ENCODE results near the gene IRGQ. TPM values are rescaled to one million over a fixed set of nuclear protein-coding genes. Genes with fewer than 3 reads are reported as not detected.

IRGQ gene
- total RNA-seq, 1 donor from 2014 or later = 48.6 TPM

DNA sequence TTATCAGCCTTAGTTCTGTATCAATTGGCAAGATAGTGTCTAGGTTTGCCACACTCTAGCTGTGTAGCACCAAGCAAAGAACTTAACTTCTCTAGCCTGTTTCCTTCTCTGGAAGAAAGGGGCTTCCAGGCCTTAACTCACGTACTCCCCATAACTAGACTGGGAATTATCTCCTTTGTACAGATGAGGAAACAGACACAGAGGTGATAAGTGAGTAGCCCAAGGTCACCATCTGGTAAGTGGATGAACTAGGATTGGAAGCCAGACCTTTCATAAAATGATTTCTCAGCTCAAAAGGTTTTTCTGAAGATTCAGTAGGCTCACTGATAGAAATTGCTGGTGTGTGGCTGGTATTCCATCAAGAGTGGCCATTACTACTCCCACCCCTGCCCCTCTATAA is 20.4 kb upstream of the IRGQ start:
- Mint-ChIP-seq H3K36me3 (ENCODE audit: low read depth, unreplicated experiment) (peaks cover 31% of the 10 kb centered on the region), H3K4me1 (ENCODE audit: unreplicated experiment) (peaks cover 21% of the 10 kb centered on the region), H3K27me3 (ENCODE audit: unreplicated experiment) (peaks cover 7% of the 10 kb centered on the region), H3K27ac (ENCODE audit: unreplicated experiment) (no peak overlapping the region), H3K4me3 (ENCODE audit: unreplicated experiment) (no peak overlapping the region), H3K9me3 (ENCODE audit: unreplicated experiment) (no peaks in the 10 kb centered on the region)
- no peak for DNase-seq (ENCODE audit: low spot score)
- TF ChIP-seq CTCF (IDR thresholded peaks at IDR 0.05; ENCODE audit: unreplicated experiment) = no peak

DNA sequence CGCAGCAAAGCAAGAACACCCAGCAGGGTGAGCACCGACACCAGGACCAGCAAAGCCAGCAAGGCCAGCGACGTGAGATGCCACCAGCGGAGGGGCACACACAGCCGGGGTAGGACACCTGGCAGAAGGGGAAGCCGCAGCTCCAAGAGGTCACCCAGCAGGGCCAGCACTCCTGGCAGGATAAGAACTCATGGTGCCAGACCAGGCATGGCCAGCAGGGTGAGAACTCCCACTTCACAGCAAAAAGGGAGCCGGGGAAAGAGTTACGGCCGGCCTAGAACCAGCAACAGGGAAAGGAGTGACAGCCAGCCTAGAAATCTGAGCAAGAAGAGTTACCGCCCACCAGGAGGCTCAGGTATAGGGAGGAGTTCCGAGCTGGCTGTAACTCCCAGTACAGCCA is 16.4 kb upstream of the IRGQ start:
- no peak for DNase-seq (ENCODE audit: low spot score)

GRCh38 chr19:43611788-43612187 is 15.9 kb upstream of the IRGQ start, which contains the start of gene SRRM5:
Gene SRRM5 (plus strand): TSS chr19:43612088. CDS start chr19:43612122, 34 bp downstream.
- no peak for DNase-seq (ENCODE audit: low spot score)
- peak within 1 kb of the TSS; percentile 72 for H3K4me3 Mint-ChIP-seq (ENCODE audit: unreplicated experiment)
- H3K36me3 Mint-ChIP-seq (ENCODE audit: low read depth, unreplicated experiment) = peaks cover 48% of the 10 kb centered on the region
- H3K4me1 Mint-ChIP-seq (ENCODE audit: unreplicated experiment) = peaks cover 34% of the 10 kb centered on the region
- no peak for TF ChIP-seq CTCF (IDR thresholded peaks at IDR 0.05; ENCODE audit: unreplicated experiment)
- peak within 1 kb of the TSS; percentile 90 for H3K27ac Mint-ChIP-seq (ENCODE audit: unreplicated experiment)
- peaks cover 5% of the 10 kb centered on the region for H3K27me3 Mint-ChIP-seq (ENCODE audit: unreplicated experiment)
- no peaks in the 10 kb centered on the region for H3K9me3 Mint-ChIP-seq (ENCODE audit: unreplicated experiment)

More for the DNA sequence above, 16.4 kb upstream of the IRGQ start:
- peaks cover 43% of the 10 kb centered on the region for H3K36me3 Mint-ChIP-seq (ENCODE audit: low read depth, unreplicated experiment)
- no peaks in the 10 kb centered on the region for H3K9me3 Mint-ChIP-seq (ENCODE audit: unreplicated experiment)
- H3K27me3 Mint-ChIP-seq (ENCODE audit: unreplicated experiment) = peaks cover 5% of the 10 kb centered on the region
- H3K4me3 Mint-ChIP-seq (ENCODE audit: unreplicated experiment) = peak overlapping the region; percentile 72
- H3K4me1 Mint-ChIP-seq (ENCODE audit: unreplicated experiment) = peaks cover 31% of the 10 kb centered on the region
- peak overlapping the region; percentile 21 for H3K27ac Mint-ChIP-seq (ENCODE audit: unreplicated experiment)
- TF ChIP-seq CTCF (IDR thresholded peaks at IDR 0.05; ENCODE audit: unreplicated experiment) = peak; percentile 14

DNA sequence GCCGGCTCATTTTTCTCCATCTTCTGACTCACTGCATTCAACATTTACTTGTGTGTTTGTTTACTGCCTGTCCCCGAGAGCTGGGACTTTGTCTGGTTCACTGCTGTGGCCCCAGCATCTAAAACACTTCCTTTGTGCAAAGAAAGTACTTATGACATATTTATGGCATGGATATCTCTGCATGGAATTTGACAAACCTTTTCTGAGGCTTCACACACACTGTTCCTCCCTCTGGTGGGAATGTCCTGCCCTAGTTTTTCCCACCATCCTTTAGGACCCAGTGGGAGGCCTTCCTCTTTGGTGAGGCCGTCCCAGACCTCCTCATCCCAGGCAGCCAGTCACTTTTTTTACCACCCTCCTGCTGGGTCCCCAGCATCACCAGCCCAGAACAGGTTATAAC is 14.6 kb upstream of the IRGQ start:
- peaks cover 53% of the 10 kb centered on the region for H3K36me3 Mint-ChIP-seq (ENCODE audit: low read depth, unreplicated experiment)
- TF ChIP-seq CTCF (IDR thresholded peaks at IDR 0.05; ENCODE audit: unreplicated experiment) = no peak
- no peaks in the 10 kb centered on the region for H3K9me3 Mint-ChIP-seq (ENCODE audit: unreplicated experiment)
- peaks cover 28% of the 10 kb centered on the region for H3K4me1 Mint-ChIP-seq (ENCODE audit: unreplicated experiment)
- H3K27me3 Mint-ChIP-seq (ENCODE audit: unreplicated experiment) = peaks cover 5% of the 10 kb centered on the region
- H3K4me3 Mint-ChIP-seq (ENCODE audit: unreplicated experiment) = peak overlapping the region; percentile 65
- DNase-seq (ENCODE audit: low spot score) = no peak
- H3K27ac Mint-ChIP-seq (ENCODE audit: unreplicated experiment) = peak overlapping the region; percentile 90

- no peak overlapping the region for H3K4me3 Mint-ChIP-seq (ENCODE audit: unreplicated experiment)
- peak overlapping the region; percentile 42 for H3K27ac Mint-ChIP-seq (ENCODE audit: unreplicated experiment)
- peaks cover 54% of the 10 kb centered on the region for H3K36me3 Mint-ChIP-seq (ENCODE audit: low read depth, unreplicated experiment)
- peaks cover 27% of the 10 kb centered on the region for H3K4me1 Mint-ChIP-seq (ENCODE audit: unreplicated experiment)
- DNase-seq (ENCODE audit: low spot score) = no peak
- no peaks in the 10 kb centered on the region for H3K9me3 Mint-ChIP-seq (ENCODE audit: unreplicated experiment)
- no peak for TF ChIP-seq CTCF (IDR thresholded peaks at IDR 0.05; ENCODE audit: unreplicated experiment)
- H3K27me3 Mint-ChIP-seq (ENCODE audit: unreplicated experiment) = peaks cover 5% of the 10 kb centered on the region
Measured at GRCh38 chr19:43609872-43610271, 13.9 kb upstream of the IRGQ start.

All from endothelial cell (in vitro differentiated cells).